ENCODE data around the gene SHD. TPM values are rescaled to one million over a fixed set of nuclear protein-coding genes. Genes with fewer than 3 reads are reported as not detected.

The SHD gene
- total and polyA plus RNA-seq, 2 of the 13 experiments (the other 11 are each of a cell fraction or from before 2014, with no cell fraction given): 0.11 to 0.20 TPM

- CTCF ChIA-PET (ENCODE audit: low intra/inter-chr PET ratio, low total read pairs): interaction anchor here (0.6 to 3.2 kb wide), 4 partner anchors 31 to 86 kb away, joined by 3 to 41 read pairs (median 4); no protein-coding TSS in a partner anchor
- BruUV-seq (replicated peaks): no TSS peak
- no peak for ATAC-seq
- in situ Hi-C loops (cut with HindIII; ENCODE audit: extremely low pct_ligation_motif_present, low pct_unique_long_range_greater_than_20kb): loop anchor here (5.0 kb wide), 1 partner anchor 86 kb away; no protein-coding TSS in a partner anchor
- H2AFZ ChIP-seq (ENCODE audit: low read length): no peak overlapping the region
- H3K4me3 ChIP-seq (replicated peaks in 1 of 3; ENCODE audit: insufficient read depth in 1 of 3, low read depth in 2 of 3, low read length in 3 of 3): no peak overlapping the region
- intact Hi-C loops (cut with micrococcal nuclease; ENCODE audit: unreplicated experiment): loop anchor here (2.0 to 5.0 kb wide), 3 partner anchors 44 to 136 kb away; partner anchors contain the start of genes CHAF1A, MPND and SH3GL1
- DNase-seq (ENCODE audit: low spot score): no peak
- H3K79me2 ChIP-seq (ENCODE audit: insufficient read depth, low read length): no peaks in the 10 kb centered on the region
- H3K4me1 ChIP-seq (ENCODE audit: insufficient read depth, low read length): peaks cover 20% of the 10 kb centered on the region
- no peak overlapping the region for H3K27ac ChIP-seq (ENCODE audit: extremely low read length, insufficient read depth, low read length)
- no peak overlapping the region for H3K4me2 ChIP-seq (ENCODE audit: low read depth, low read length)
- H4K20me1 ChIP-seq (ENCODE audit: insufficient read depth, low read length): no peaks in the 10 kb centered on the region
- TF ChIP-seq TBX2 (CRISPR knock-in tag; IDR thresholded peaks at IDR 0.05; ENCODE audit: borderline replicate concordance): no peak
- TF ChIP-seq ZNF557 (CRISPR knock-in tag; IDR thresholded peaks at IDR 0.05): no peak
- no peak for TF ChIP-seq CCAR2 (optimal IDR thresholded peaks at IDR 0.05; ENCODE audit: low read depth, low read length)
- TF ChIP-seq ZBTB38 (CRISPR knock-in tag; IDR thresholded peaks at IDR 0.05): no peak
- no peak for TF ChIP-seq ZNF615 (CRISPR knock-in tag; IDR thresholded peaks at IDR 0.05; ENCODE audit: borderline replicate concordance)
- TF ChIP-seq, protein P1, sequence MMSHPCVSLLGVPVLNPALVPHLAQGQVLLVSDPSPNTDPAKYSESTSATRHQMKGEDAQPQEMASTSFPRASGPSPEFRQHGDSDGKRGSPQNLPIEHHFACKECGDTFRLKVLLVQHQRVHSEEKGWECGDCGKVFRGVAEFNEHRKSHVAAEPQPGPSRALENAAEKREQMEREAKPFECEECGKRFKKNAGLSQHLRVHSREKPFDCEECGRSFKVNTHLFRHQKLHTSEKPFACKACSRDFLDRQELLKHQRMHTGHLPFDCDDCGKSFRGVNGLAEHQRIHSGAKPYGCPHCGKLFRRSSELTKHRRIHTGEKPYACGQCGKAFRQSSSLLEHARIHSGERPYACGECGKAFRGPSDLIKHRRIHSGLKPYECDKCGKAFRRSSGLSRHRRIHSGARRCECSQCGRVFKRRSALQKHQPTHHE (CRISPR knock-in tag; IDR thresholded peaks at IDR 0.05; ENCODE audit: borderline replicate concordance): no peak
- TF ChIP-seq MEIS2 (CRISPR knock-in tag; IDR thresholded peaks at IDR 0.05): no peak
- no peak for TF ChIP-seq ZBTB21 (CRISPR knock-in tag; IDR thresholded peaks at IDR 0.05)
- TF ChIP-seq ZNF691 (CRISPR knock-in tag; IDR thresholded peaks at IDR 0.05; ENCODE audit: borderline replicate concordance, low read depth): no peak
- no peak for TF ChIP-seq KLF11 (CRISPR knock-in tag; IDR thresholded peaks at IDR 0.05)
- no peak for TF ChIP-seq ZFP37 (CRISPR knock-in tag; IDR thresholded peaks at IDR 0.05; ENCODE audit: borderline replicate concordance)
- no peak for TF ChIP-seq NR2F2 (IDR thresholded peaks at IDR 0.05; ENCODE audit: borderline replicate concordance, low read depth)
- no peak for TF ChIP-seq ZNF260 (CRISPR knock-in tag; IDR thresholded peaks at IDR 0.05; ENCODE audit: borderline replicate concordance, low read depth)
- no peak overlapping the region for H3K9ac ChIP-seq (ENCODE audit: insufficient read depth, low read depth, low read length)
- H3K27me3 ChIP-seq (ENCODE audit: control insufficient read depth in 1 of 2, insufficient read depth in 2 of 2, low read length in 2 of 2): no peaks in the 10 kb centered on the region
- H3K36me3 ChIP-seq (replicated peaks in 1 of 2; ENCODE audit: control insufficient read depth in 1 of 2, insufficient read depth in 2 of 2, low read length in 2 of 2): peaks cover 9 to 16% of the 10 kb centered on the region in 2 experiments; a peak in 3 of 5 replicates
- no peak for FAIRE-seq
- WGBS (ENCODE audit: low lambda C conversion rate): 95% methylated on average over 17 of the region's 18 CpGs
- H3K9me3 ChIP-seq (ENCODE audit: low read length): no peaks in the 10 kb centered on the region
- POLR2A ChIA-PET: interaction anchor here (0.8 to 2.8 kb wide), 11 partner anchors 10 to 109 kb away, joined by 3 to 23 read pairs (median 5); partner anchors contain the start of genes MPND, STAP2 and YJU2
Measured at GRCh38 chr19:4266253-4267000, 12.6 kb upstream of the SHD start.
